K562 (cell line): Measurements from ENCODE around the gene HBG1. TPM values are rescaled to one million over a fixed set of nuclear protein-coding genes. Genes with fewer than 3 reads are reported as not detected.

Experiments used
- ARHGAP35 ChIP-seq: fragments of 450-650 bp; IDR thresholded peaks from 2 replicates; pipeline ENCODE4 v1.6.1; 2018; ENCODE audit not compliant: partially characterized antibody
- CBFB ChIP-seq: sonication (generic); formaldehyde crosslinking; IDR thresholded peaks from 2 replicates; pipeline ENCODE4 v1.4.0; 2020; ENCODE audit warnings: mild to moderate bottlenecking, missing genetic modification reagents
- ELF4 ChIP-seq: fragments of 450-650 bp; formaldehyde crosslinking; IDR thresholded peaks from 2 replicates; pipeline ENCODE4 v1.4.0; 2022; ENCODE audit warnings: missing genetic modification characterization
- GTF2B ChIP-seq: IDR thresholded peaks from 2 replicates; pipeline ENCODE4 v1.6.1; 2011; ENCODE audit not compliant: insufficient read length; ENCODE audit errors: extremely low read depth
- HSF4 ChIP-seq: fragments of 250-450 bp; sonication (Bioruptor Pico); IDR thresholded peaks from 2 replicates; pipeline ENCODE4 v2.1.2; 2022; ENCODE audit warnings: mild to moderate bottlenecking, moderate library complexity, borderline replicate concordance
- KLF10 ChIP-seq: fragments of 250-450 bp; sonication (Bioruptor Pico); IDR thresholded peaks from 2 replicates; pipeline ENCODE4 v1.6.1; 2021; ENCODE audit warnings: matching md5 sums
- MEF2A ChIP-seq: IDR thresholded peaks from 2 replicates; pipeline ENCODE4 v1.6.1; 2011; ENCODE audit warnings: low read depth, mild to moderate bottlenecking, low read length, moderate library complexity; ENCODE audit not compliant: control insufficient read depth
- NFE2 ChIP-seq: IDR thresholded peaks from 2 replicates; pipeline ENCODE4 v1.6.1; 2014; ENCODE audit warnings: antibody characterized with exemption, low read depth
- PBX2 ChIP-seq, 2 experiments: IDR thresholded peaks in 1 of 2; conservative IDR thresholded peaks in 1 of 2; 2 replicates each; pipeline ENCODE4 v1.6.1; 2016; ENCODE audit warnings: low read depth in 2 of 2, mild to moderate bottlenecking in 1 of 2, missing compliant biosample characterization in 1 of 2, missing genetic modification characterization in 1 of 2, moderate library complexity in 1 of 2
- RBM34 ChIP-seq: fragments of 200-400 bp; formaldehyde crosslinking; IDR thresholded peaks from 2 replicates; pipeline ENCODE4 v1.6.1; 2018; ENCODE audit warnings: low read length, borderline replicate concordance; ENCODE audit not compliant: insufficient read depth
- ZBTB26 ChIP-seq: fragments of 450-650 bp; formaldehyde crosslinking; IDR thresholded peaks from 2 replicates; pipeline ENCODE4 v1.4.0; 2022; ENCODE audit warnings: missing genetic modification characterization
- ZBTB33 ChIP-seq: sonication (generic); formaldehyde crosslinking; IDR thresholded peaks from 2 replicates; pipeline ENCODE4 v1.8.1; 2023; ENCODE audit warnings: mild to moderate bottlenecking, missing genetic modification reagents
- ZBTB49 ChIP-seq: sonication (generic); formaldehyde crosslinking; IDR thresholded peaks from 2 replicates; pipeline ENCODE4 v1.8.0; 2022; ENCODE audit warnings: missing genetic modification reagents, mild to moderate bottlenecking, borderline replicate concordance
- ZNF512 ChIP-seq: IDR thresholded peaks from 2 replicates; pipeline ENCODE4 v1.6.1; 2016; ENCODE audit warnings: missing genetic modification characterization, missing compliant biosample characterization
- ZNF668 ChIP-seq: fragments of 250-450 bp; sonication (Bioruptor Pico); IDR thresholded peaks from 2 replicates; pipeline ENCODE4 v1.8.0; 2022; ENCODE audit warnings: mild to moderate bottlenecking, inconsistent platforms
- polyA plus RNA-seq, 8 experiments: library from polyadenylated mRNA; depleted of rRNA in 4 of 8; stranded (reverse) in 5 of 8; unstranded in 3 of 8; fragments of >200 nt; fragmentation: Nextera tagmentation in 2 of 8; fragmentation: Illumina TruSeq in 1 of 8; extraction: Ambion mirVana in 2 of 8; extraction: Trizol in 1 of 8; gene quantifications; 2 replicates each; pipeline versions ENCODE4 v1.2.1 to v1.2.3, GENCODE V29; 2011 to 2014; ENCODE audit warnings: inconsistent platforms in 1 of 8, missing spikeins in 1 of 8
- total RNA-seq, 7 experiments: library from RNA; depleted of rRNA in 6 of 7; stranded (reverse); fragments of >200 nt in 6 of 7; fragmentation: Illumina TruSeq in 2 of 7; extraction: Trizol in 2 of 7; gene quantifications; 2 replicates each; pipeline versions ENCODE4 v1.2.1 to v1.2.3, GENCODE V29; 2011 to 2021; ENCODE audit warnings: low replicate concordance in 1 of 7

Gene HBG1
- total and polyA plus RNA-seq, 9 of the 15 experiments (the other 6 are each of a cell fraction or from before 2014, with no cell fraction given): 1,066 to 16,338 (median 4,898) TPM

- TF ChIP-seq GTF2B: no peak
- 0 out of 2 replicates have a peak, but pooled peaks have one; percentile 14 for TF ChIP-seq HSF4 (CRISPR knock-in tag)
- TF ChIP-seq ARHGAP35: no peak
- TF ChIP-seq MEF2A: no peak
- no peak for TF ChIP-seq RBM34
- no peak for TF ChIP-seq ZBTB49 (CRISPR knock-in tag)
- no peak; the same call in 1 of the 2 replicates for TF ChIP-seq ZBTB26 (CRISPR knock-in tag)
- TF ChIP-seq ZBTB33: no peak
- TF ChIP-seq ELF4 (CRISPR knock-in tag): peak; percentile 45
- TF ChIP-seq NFE2: peak; percentile 71
- no peak for TF ChIP-seq ZNF512 (tag)
- no peak for TF ChIP-seq CBFB (CRISPR knock-in tag)
- no peak for TF ChIP-seq PBX2 (CRISPR knock-in tag; IDR thresholded peaks at IDR 0.05; ENCODE audit: low read depth)
- TF ChIP-seq PBX2 (tag; conservative IDR thresholded peaks at IDR 0.05; ENCODE audit: low read depth): peak; percentile 79
- TF ChIP-seq KLF10 (CRISPR knock-in tag): no peak
- no peak for TF ChIP-seq ZNF668
Measured at GRCh38 chr11:5275369-5276110, 25.9 kb upstream of the HBG1 start (continued).
